Aorta (tissue), 5 donors: ENCODE measurements around the gene DPH2. TPM values are rescaled to one million over a fixed set of nuclear protein-coding genes. Genes with fewer than 3 reads are reported as not detected.

Source experiments
- ATAC-seq: fragments of 200-7000 bp; cut with Tn5 transposase; one replicate; pipeline ENCODE4 v1.9.1; 2022; ENCODE audit warnings: moderate library complexity; ENCODE audit not compliant: low FRiP score
- DNase-seq, 2 donors: peaks; one replicate each; pipeline ENCODE4 v3.0.0-alpha.2; 2020
- H3K27ac ChIP-seq, 2 donors: one replicate each; pipeline ENCODE4 v1.5.1; 2013; ENCODE audit warnings: low read length in 2 of 2, mild to moderate bottlenecking in 2 of 2, moderate library complexity in 2 of 2, control low read depth in 1 of 2, inconsistent platforms in 1 of 2, low read depth in 1 of 2
- H3K27me3 ChIP-seq, 2 donors: one replicate each; pipeline ENCODE4 v1.6.1; 2013; ENCODE audit warnings: control low read depth in 1 of 2, low read length in 1 of 2, mild to moderate bottlenecking in 1 of 2, moderate library complexity in 1 of 2; ENCODE audit not compliant: insufficient read depth in 2 of 2, control insufficient read depth in 1 of 2
- H3K36me3 ChIP-seq, 2 donors: one replicate each; pipeline ENCODE4 v1.6.1; 2013; ENCODE audit warnings: control low read depth in 1 of 2, low read length in 1 of 2, mild to moderate bottlenecking in 1 of 2; ENCODE audit not compliant: insufficient read depth in 2 of 2, control insufficient read depth in 1 of 2
- H3K4me1 ChIP-seq, 2 donors: one replicate each; pipeline ENCODE4 v1.6.1; 2013; ENCODE audit warnings: low read length in 2 of 2, control low read depth in 1 of 2, mild to moderate bottlenecking in 1 of 2, moderate library complexity in 1 of 2; ENCODE audit not compliant: insufficient read depth in 2 of 2, control insufficient read depth in 1 of 2
- H3K4me3 ChIP-seq, 2 donors: one replicate each; pipeline ENCODE4 v1.5.1; 2013; ENCODE audit warnings: low read length in 2 of 2, control low read depth in 1 of 2, mild to moderate bottlenecking in 1 of 2
- H3K9me3 ChIP-seq: one replicate; pipeline ENCODE4 v1.6.1; 2013; ENCODE audit warnings: mild to moderate bottlenecking, low read length; ENCODE audit not compliant: control insufficient read depth
- WGBS, 2 donors: extraction: QIAGEN DNeasy Blood & Tissue Kit; methylation state at CpG; one replicate each; pipeline ENCODE4 v1.1.7; 2013; 5-methylcytosine and 5-hydroxymethylcytosine counted together
- intact Hi-C, 2 donors: fragments of 100-400 bp; cut with DNase I; formaldehyde crosslinking; loops; one replicate each; pipeline versions ENCODE4 v1.14.2 to v1.15.0; 2022
- polyA plus RNA-seq, 2 donors: library from polyadenylated mRNA; stranded (reverse); fragments of 200-250 nt; gene quantifications; one replicate each; pipeline ENCODE4 v1.2.3, GENCODE V29; 2013
- total RNA-seq, 2 donors: library from RNA; stranded (reverse); fragmentation: NEBNext Ultra II Directional; extraction: Animal tissue kit (Norgen Biotek cat#: 25700); gene quantifications; one replicate each; pipeline ENCODE4 v1.2.1, GENCODE V29; 2021
- donor health status: healthy with polysubstance abuse.
- donor health status: Bipolar disorder and iron deficiency.
- donor health status: DM: no; HTN: no; CAD: no.
- donor health status: DM: no; HTN: no; CAD: no.
- donor health status: DM: yes; HTN: yes; CAD: no.

DPH2 gene
- total and polyA plus RNA-seq, 4 donors = 6.0 to 15.8 (median 13.3) TPM

GRCh38 chr1:43947874-43948437, 21.9 kb upstream of the DPH2 start:
- no peak for DNase-seq
- Histone ChIP-seq H3K9me3 (no peaks in the 10 kb centered on the region), H3K27me3 (no peaks in the 10 kb centered on the region), H3K4me1 (no peaks in the 10 kb centered on the region), H3K27ac (no peak overlapping the region), H3K36me3 (no peaks in the 10 kb centered on the region), H3K4me3 (peak overlapping the region in 1 of 2 donors; percentile 59)
- intact Hi-C loops = loop anchor here in 1 of 2 donors (10.0 kb wide), 1 partner anchor 413 kb away; the partner anchor contains the start of gene PTPRF
- no peak for ATAC-seq
- 4 to 10% methylated on average over 3 of the region's 3 CpGs for WGBS, 2 donors

DNA sequence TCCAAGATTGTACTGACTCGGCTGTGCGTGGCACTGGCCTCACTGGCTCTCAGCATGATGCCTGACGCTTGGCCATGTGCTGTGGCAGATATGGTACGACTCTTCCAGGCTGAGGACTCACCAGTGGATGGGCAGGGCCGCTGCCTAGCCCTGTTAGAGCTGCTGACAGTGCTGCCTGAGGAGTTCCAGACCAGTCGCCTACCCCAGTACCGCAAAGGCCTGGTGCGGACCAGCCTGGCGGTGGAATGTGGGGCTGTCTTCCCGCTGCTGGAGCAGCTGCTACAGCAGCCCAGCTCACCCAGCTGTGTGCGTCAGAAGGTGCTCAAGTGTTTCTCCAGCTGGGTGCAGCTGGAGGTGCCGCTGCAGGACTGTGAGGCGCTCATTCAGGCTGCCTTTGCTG, 20.1 kb upstream of the DPH2 start:
- Histone ChIP-seq H3K27ac (no peak overlapping the region), H3K9me3 (no peaks in the 10 kb centered on the region), H3K4me3 (no peak overlapping the region), H3K27me3 (no peaks in the 10 kb centered on the region), H3K36me3 (no peaks in the 10 kb centered on the region), H3K4me1 (no peaks in the 10 kb centered on the region)
- 85 to 87% methylated on average over 13 of the region's 13 CpGs for WGBS, 2 donors
- intact Hi-C loops = loop anchor here in 1 of 2 donors (10.0 kb wide), 1 partner anchor 415 kb away; the partner anchor contains the start of gene PTPRF
- ATAC-seq = no peak
- no peak for DNase-seq

GRCh38 chr1:43951021-43951985, 18.5 kb upstream of the DPH2 start:
- Histone ChIP-seq H3K27ac (no peak overlapping the region), H3K9me3 (no peaks in the 10 kb centered on the region), H3K36me3 (no peaks in the 10 kb centered on the region), H3K4me3 (no peak overlapping the region), H3K27me3 (no peaks in the 10 kb centered on the region), H3K4me1 (no peaks in the 10 kb centered on the region)
- 87 to 88% methylated on average over 4 of the region's 4 CpGs for WGBS, 2 donors
- intact Hi-C loops = no loop called here
- no peak for DNase-seq
- no peak for ATAC-seq

- Histone ChIP-seq H3K36me3 (peaks cover 0 to 8% of the 10 kb centered on the region in 2 donors), H3K27me3 (no peaks in the 10 kb centered on the region), H3K4me3 (no peak overlapping the region), H3K9me3 (no peaks in the 10 kb centered on the region), H3K4me1 (no peaks in the 10 kb centered on the region), H3K27ac (no peak overlapping the region)
- intact Hi-C loops = no loop called here
- peak in 1 of 2 donors; percentile 30 for DNase-seq
- no peak for ATAC-seq
- 67% methylated on average over 8 of the region's 8 CpGs for WGBS, 2 donors
Measured at GRCh38 chr1:43952731-43953346, 17.0 kb upstream of the DPH2 start.

GRCh38 chr1:43953361-43953760, 16.4 kb upstream of the DPH2 start:
- WGBS, 2 donors = 81 to 83% methylated on average over 3 of the region's 3 CpGs
- H3K4me1 ChIP-seq = no peaks in the 10 kb centered on the region
- DNase-seq (no peak), ATAC-seq (no peak)
- intact Hi-C loops = no loop called here
- no peak overlapping the region for H3K4me3 ChIP-seq
- H3K9me3 ChIP-seq = no peaks in the 10 kb centered on the region
- H3K27ac ChIP-seq = no peak overlapping the region
- H3K27me3 ChIP-seq = no peaks in the 10 kb centered on the region
- H3K36me3 ChIP-seq = peaks cover 0 to 10% of the 10 kb centered on the region in 2 donors

DNA sequence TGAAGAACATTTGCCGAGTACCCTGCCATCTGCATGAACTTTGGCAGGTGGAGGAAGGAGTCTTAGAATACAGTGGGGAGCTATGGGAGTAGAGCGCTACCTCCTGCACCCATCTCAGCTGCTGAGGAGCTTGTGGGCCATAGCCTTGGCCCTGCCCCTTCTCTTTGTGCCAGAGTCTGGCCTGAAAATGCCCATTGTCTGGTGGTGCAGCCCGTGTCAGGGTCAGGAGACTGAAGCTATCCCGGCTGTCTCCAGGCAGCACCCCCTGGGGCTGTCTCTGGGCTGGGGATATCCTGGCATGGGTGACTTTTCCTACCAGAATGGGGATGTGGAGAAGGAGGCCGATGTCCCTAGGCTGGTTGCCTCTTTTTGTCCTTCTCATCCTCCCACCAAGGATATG, 15.8 kb upstream of the DPH2 start:
- H3K4me3 ChIP-seq = no peak overlapping the region
- no peak overlapping the region for H3K27ac ChIP-seq
- intact Hi-C loops = no loop called here
- H3K36me3 ChIP-seq = peaks cover 0 to 13% of the 10 kb centered on the region in 2 donors
- H3K27me3 ChIP-seq = no peaks in the 10 kb centered on the region
- no peaks in the 10 kb centered on the region for H3K4me1 ChIP-seq
- H3K9me3 ChIP-seq = no peaks in the 10 kb centered on the region
- no peak for ATAC-seq
- WGBS, 2 donors = 95% methylated on average over 5 of the region's 5 CpGs
- no peak for DNase-seq

DNA sequence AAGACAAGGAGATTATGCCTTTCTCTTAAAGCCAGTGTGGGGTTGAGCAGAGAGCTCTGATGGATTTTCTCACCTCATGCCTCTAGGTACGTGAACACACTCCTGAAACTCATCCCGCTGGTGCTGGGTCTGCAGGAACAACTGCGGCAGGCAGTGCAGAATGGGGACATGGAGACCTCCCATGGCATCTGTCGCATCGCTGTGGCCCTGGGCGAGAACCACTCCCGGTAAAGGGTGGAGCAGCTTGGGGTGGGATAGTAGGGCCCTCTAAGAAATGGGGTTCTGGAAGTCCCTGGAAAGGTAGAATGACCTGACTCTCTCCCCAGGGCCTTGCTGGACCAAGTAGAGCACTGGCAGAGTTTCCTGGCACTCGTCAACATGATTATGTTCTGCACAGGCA, 13.6 kb upstream of the DPH2 start:
- intact Hi-C loops = no loop called here
- H3K27me3 ChIP-seq = no peaks in the 10 kb centered on the region
- no peak overlapping the region for H3K27ac ChIP-seq
- no peaks in the 10 kb centered on the region for H3K9me3 ChIP-seq
- DNase-seq (no peak), ATAC-seq (no peak)
- 94 to 95% methylated on average over 8 of the region's 8 CpGs for WGBS, 2 donors
- H3K4me3 ChIP-seq = no peak overlapping the region
- H3K4me1 ChIP-seq = no peaks in the 10 kb centered on the region
- H3K36me3 ChIP-seq = peaks cover 0 to 19% of the 10 kb centered on the region in 2 donors

- H3K4me3 ChIP-seq = no peak overlapping the region
- no peaks in the 10 kb centered on the region for H3K9me3 ChIP-seq
- intact Hi-C loops = no loop called here
- ATAC-seq (no peak), DNase-seq (no peak)
- H3K27ac ChIP-seq = no peak overlapping the region
- H3K27me3 ChIP-seq = no peaks in the 10 kb centered on the region
- peaks cover 0 to 19% of the 10 kb centered on the region in 2 donors for H3K36me3 ChIP-seq
- 83 to 85% methylated on average over 7 of the region's 7 CpGs for WGBS, 2 donors
- H3K4me1 ChIP-seq = no peaks in the 10 kb centered on the region
Measured at GRCh38 chr1:43957407-43958040, 12.3 kb upstream of the DPH2 start.
